ENCODE data around the gene HCST.
"Not testable (repeated sequence)": the region's sequence is repeated elsewhere in the genome, so short reads cannot be mapped to it uniquely, and the experiment has no call there.

Gene HCST

DNA sequence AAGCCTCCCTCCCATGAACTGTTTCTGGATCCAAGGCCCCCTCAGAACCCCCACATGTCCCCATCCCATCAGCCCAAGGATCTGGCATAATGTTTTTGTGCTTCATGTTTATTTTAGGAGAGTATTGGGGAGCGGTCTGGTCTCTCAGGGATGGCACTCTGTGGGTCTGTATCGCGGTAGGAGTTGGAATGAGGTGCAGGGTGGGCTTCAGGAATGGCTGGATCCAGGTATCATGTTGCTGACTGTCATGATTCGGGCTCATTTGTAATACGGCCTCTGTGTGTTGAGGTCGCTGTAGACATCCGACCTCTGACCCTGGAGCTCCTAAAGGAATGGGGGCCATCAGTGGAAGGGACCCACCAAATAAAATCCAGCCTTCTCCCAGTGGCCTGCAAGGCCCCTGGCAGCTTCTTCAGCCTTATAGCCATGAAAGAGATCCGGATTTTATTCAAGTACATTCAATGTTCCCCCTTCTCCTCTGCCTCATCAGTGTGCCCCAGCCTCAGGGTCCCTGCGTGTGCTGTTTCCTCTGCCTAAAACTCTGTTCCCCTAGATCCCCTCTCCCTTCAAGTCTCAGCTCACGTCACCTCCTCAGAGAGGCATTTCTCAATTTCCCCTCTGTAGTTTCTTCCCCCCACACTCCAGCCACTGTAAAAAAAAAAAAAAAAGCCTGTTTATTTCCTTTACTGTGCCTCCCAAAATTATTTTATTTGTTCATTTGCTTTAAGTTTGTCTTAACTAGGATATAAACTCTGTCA is 2.2 kb downstream of the HCST start:
- DNase-seq (ENCODE audit: low read depth), result no peak

DNA sequence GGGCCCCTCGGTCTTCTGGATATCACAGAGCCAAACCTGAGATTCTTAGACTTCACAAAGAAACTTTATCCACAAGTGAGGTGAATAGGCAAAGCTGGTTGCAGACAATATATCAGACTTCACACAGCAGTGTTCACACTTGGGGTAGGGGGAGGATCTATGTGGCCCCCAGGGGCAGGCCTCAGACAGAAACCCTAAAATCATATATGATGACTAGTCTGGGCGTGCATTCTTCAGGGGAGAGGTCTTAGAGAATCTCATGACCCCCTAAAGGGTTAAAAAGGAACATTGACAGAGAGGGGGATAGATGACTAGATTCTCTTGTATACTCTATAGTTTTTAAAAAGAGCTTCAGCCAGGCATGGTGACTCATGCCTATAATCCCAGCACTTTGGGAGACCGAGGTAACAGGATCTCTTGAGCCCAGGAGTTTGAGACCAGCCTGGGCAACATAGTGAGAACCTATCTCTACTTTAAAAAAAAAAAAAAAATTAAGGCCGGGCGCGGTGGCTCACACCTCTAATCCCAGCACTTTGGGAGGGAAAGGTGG is 2.9 kb downstream of the HCST start:
- no peak for DNase-seq (ENCODE audit: low read depth)

DNA sequence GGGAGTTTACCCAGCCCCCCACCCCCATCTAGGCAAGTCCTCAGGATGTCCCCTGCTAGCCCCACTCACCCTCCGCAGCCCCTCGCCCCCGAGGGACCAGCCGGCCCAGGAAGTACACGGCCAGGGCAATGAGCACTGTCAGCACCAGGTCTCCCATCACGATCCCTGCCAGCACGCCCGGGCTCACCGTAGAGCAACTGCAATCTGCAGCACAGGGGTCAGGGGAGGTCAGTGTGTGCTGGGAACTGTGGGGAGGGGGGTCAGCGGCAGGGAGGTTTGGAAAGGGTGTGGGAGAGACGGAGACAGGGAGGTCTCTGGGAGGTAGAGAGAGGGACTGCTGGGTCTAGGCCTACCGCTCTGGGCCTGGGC is 5.0 kb downstream of the HCST start:
- DNase-seq (ENCODE audit: low read depth), result no peak

DNA sequence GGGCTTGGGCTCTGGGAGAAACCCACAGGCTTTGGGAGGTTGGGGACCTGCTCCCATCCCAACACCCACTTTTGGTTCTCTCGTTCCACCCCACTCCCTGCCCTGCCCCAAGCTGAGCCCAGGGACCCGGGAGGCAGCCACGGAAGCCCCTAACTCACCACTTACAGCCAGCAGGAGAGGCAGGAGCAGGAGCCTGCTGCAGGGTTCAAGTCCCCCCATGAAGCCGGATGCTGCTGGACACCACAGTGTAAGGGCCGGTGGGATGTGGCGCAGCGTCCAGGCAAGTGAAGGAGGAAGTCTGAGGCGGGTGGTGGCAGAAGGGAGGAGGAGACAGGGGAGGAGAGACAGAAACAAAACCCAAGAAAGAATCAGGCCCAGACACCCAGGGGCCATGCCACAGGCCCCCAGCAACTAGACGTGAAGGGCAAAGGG is 5.7 kb downstream of the HCST start, which contains the start of gene TYROBP:
Gene TYROBP, minus strand, starts transcription at position 286 of the 432 bp plus-strand sequence. Its CDS starts 67 bp downstream, at position 219.
- DNase-seq (ENCODE audit: low read depth), result no peak

GRCh38 chr19:35908973-35909683 is 6.8 kb downstream of the HCST start:
- no peak for DNase-seq (ENCODE audit: low read depth)

DNA sequence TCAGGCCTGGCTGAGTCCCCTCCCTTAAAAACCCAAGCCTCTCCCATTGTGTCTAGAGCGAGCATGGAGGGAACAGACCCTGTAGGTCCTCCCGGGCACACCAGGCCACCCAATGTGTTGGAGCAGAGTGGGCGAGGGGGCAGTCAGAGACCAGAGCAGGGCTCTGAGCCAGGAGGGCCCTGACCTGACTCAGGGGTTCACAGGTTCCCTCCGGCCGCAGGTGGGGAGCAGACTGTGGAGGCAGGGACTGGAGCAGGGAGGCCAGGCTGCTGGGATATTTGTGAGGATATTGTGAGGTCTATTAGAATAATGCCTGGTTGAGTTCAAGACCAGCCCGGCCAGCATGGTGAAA is 7.3 kb downstream of the HCST start:
- no peak for DNase-seq (ENCODE audit: low read depth)

GRCh38 chr19:35910355-35910754 is 8.0 kb downstream of the HCST start:
- DNase-seq (ENCODE audit: low read depth), result not testable (repeated sequence)

DNA sequence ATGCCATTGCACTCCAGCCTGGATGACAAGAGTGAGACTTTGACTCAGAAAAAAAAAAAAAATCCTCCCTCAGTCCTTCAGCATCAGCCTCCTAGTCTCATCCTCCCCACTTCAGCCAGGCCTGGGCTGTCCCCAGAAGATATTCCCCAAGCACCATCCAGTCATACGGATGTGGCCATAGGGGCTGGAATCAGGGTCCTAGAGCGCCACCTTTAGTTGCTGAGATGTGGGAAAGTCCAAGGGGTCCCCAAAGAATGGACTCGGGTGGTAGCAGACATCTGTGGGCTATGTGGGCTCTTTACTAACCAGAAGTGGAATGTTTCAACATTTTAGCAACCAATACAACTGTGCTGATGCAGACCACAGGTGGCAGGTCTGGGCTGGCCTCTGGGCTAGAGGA is 8.8 kb downstream of the HCST start:
- DNase-seq (ENCODE audit: low read depth), result no peak

- DNase-seq (ENCODE audit: low read depth), result no peak
Measured at GRCh38 chr19:35911790-35912189, 9.5 kb downstream of the HCST start.

- DNase-seq (ENCODE audit: low read depth), result no peak
Measured at GRCh38 chr19:35913589-35913988, 11.3 kb downstream of the HCST start.

GRCh38 chr19:35915443-35915842 is 13.1 kb downstream of the HCST start:
- no peak for DNase-seq (ENCODE audit: low read depth)

DNA sequence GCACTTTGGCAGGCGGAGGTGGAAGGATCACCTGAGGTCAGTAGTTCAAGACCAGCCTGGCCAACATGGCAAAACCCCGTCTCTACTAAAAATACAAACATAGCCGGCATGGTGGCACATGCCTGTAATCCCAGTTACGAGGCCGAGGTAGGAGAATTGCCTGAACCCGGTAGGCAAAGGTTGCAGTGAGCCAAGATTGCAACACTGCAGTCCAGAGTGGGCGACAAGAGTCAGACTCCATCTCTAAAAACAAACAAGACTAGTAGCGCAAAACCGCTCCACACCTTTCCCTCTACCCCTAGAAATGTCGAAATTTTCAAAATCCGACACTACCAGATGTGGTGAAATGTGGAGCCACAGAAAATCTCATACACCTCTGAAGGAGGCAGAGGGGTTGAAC is 17.0 kb downstream of the HCST start:
- DNase-seq (ENCODE audit: low read depth), result no peak

- no peak for DNase-seq (ENCODE audit: low read depth)
Measured at GRCh38 chr19:35921012-35921411, 18.7 kb downstream of the HCST start.

DNA sequence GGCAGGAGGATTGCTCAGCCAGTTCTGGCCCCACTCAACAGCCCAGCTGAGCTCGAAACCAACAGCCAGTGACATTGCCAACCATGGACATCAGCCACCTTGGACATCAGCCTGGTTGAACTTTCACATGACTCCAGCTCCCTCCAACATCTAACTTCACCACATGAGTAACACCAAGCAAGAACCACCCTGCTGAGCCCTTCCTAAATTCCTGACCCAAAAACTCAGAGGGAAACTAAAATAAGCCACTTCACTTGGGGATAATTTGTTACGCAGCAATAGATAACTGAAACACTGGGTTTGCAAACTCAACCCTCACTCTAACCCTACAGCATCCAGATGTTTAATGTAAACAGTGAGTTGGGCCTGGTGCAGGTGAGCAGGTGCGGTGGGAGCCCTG is 23.2 kb downstream of the HCST start:
- DNase-seq (ENCODE audit: low read depth), result no peak

- DNase-seq (ENCODE audit: low read depth), result no peak
Measured at GRCh38 chr19:35928507-35928906, 26.2 kb downstream of the HCST start.

DNA sequence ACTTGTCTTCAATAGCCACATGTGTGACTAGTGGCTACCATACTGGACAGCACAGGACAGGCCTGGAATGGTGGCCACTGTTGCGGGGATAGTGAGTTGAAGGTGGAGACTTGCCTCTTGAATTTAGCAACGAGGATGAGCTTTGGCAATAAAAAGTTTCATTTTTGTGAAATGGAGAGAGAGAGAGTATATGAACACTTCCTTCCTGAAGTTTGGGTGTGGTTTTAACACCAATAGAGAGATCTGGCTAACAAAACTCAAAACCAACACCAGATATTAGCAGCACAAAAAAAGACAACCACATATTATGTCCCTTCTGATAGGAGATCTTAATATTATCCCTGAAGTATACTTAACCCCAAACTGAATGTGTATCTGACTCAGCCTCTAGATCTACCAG is 27.5 kb downstream of the HCST start:
- DNase-seq (ENCODE audit: low read depth), result no peak

DNA sequence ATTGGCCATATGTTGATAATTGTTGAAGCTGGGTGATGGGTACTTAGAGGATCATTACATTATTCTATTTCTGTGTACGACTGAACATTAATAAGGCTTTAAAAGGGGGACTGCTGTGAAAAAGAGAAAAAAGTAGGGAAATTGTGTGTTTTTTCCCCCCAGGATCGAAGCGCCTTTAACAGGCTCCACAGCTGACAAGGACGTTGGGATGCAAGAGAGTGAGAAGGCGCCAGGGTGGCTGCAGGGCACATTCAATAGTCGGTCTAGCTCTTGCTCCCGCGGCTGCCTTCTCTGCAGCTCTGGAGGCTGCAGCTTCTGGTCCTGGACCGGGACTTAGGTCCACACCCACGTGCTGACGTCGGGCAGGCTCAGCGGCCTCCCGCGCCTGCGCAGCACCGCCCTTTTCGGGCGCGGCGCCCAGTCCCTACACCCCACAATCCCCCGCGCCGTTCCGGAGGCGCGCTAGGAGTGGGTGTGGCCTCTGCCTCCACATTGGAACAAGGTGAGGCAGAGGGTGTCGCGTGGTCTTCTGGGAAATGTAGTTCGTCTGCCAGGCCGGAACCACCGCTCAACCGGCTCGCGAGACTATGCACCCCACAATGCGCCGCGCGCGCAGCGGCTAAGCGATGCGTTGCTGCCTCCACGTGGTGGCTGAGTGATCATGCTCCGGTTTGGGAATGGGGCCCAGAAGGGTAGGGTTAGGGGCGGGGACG is 29.0 kb downstream of the HCST start:
- peak; percentile 97 for DNase-seq (ENCODE audit: low read depth)

GRCh38 chr19:35931874-35932202 is 29.5 kb downstream of the HCST start:
- no peak for DNase-seq (ENCODE audit: low read depth)

DNA sequence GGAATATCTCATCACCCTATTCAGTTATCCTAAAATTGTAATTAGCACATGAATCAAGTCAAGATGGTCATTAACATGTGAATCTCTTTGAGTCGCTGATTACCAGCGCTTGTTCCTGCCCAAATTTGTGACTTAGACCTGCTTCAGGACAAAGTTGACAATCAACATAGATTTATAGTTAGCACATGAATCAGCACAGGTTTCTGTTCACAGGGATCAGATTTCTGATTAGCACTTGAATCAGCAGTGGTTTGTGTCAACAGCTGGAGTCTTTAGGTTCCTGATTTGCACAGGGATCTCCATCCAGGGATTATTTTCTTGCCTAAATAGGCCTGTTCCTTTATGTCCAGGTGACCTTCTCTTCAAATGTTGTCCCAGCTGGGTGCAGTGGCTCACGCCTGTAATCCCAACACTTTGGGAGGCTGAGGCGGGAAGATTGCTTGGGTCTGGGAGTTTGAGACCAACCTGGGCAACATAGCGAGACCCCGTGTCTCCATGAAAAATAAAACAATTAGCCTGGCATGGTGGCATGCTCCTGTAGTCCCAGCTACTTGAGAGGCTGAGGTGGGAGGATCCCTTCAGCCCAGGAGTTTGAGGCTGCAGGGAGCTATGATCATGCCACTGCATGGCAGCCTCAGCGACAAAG is 30.1 kb downstream of the HCST start:
- no peak for DNase-seq (ENCODE audit: low read depth)

DNA sequence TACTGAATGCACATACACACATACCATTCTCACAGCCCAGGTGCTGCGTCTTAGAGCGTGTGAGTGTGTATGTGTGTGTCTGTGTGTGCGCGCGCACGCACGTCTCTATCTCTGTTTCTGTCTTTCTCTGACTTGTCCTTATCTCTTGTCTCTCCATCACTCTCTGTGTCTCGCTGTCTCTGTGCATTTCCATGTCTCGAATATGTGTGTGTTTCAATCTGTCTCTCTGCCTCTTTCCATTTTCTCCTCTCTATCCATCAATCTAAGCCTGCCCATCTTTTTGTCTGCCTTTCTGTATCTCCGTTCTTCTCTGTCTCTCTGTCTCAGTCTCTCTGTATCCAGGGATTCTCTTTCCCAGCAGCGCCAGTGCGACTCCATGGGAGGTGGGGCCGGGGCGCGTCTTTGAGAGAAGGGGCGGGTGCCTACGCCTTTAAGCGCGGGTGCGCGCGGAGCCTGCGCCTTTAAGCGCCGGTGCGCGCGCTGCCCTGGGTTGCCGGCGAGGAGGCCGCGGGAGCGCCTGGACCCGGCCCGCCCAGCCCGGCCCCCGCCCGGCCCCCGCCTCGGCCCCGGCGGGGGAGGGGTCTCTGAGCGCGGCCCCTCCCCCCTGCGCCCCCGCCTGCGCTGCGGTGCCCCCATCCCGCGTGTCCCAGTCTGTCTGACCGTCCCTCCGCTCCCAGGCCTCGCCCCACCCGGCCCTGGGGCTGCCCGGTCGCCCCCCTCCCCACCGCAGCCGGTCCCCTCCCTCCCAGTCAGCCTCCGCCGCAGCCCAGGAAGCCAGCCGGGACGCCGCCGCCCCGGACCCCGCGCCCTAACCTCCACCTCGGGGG is 33.8 kb downstream of the HCST start, which contains the start of gene LRFN3:
Gene LRFN3, plus strand, starts transcription at position 464 of the 827 bp plus-strand sequence. CDS start 3,052 bp downstream, outside the sequence.
- no peak for DNase-seq (ENCODE audit: low read depth)

GRCh38 chr19:35936738-35937268 is 34.5 kb downstream of the HCST start:
- DNase-seq (ENCODE audit: low read depth), result no peak
